8988T (cell line): ENCODE results near the gene RING1.
A peak's percentile ranks its signal among the peaks of the same experiment; 100 is the strongest.

Experiments
- DNase-seq: peaks from one replicate; pipeline ENCODE4 v3.0.0; 2011

The RING1 gene

DNA sequence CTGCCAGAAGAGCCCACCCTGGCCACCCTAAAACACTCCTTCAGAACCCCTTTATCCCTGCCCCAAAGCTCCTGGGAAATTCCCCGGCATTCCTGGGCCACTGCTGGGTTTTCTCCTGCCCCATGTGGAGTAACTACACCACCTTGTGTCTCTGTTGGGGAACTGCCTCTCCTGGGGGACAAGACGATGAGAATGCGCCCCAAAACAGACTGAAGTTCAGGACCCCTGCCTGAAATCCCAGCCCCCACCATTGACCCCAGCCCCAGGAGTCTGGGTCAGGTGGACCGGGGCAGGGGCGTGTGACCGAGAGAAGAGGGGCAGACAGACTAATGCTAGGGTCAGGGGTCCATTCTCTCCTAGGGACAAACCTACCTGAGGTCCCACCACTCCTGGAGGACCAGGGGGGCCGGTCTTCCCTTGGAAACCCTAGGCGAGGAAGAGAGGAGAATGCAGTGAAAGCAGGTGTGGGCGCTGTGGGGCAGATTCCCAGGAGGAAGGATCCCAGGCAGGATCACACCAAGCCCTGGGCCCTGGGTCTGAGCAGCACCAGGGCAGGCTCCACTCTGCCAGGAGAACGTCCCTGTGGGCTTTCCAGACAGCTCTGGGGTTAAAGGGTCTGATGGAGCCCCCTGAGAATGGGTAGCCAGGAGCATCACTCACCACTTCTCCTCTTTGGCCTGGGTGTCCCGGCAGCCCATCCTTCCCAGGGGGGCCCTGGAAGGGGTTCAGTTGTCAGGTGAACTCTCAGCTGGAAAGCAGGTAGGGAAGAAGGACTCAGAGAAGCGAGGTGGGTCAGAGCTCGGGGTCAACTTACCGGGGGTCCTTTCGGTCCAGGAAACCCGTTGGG lies 35.4 kb upstream of the RING1 start:
- DNase-seq, result peak; percentile 86

DNA sequence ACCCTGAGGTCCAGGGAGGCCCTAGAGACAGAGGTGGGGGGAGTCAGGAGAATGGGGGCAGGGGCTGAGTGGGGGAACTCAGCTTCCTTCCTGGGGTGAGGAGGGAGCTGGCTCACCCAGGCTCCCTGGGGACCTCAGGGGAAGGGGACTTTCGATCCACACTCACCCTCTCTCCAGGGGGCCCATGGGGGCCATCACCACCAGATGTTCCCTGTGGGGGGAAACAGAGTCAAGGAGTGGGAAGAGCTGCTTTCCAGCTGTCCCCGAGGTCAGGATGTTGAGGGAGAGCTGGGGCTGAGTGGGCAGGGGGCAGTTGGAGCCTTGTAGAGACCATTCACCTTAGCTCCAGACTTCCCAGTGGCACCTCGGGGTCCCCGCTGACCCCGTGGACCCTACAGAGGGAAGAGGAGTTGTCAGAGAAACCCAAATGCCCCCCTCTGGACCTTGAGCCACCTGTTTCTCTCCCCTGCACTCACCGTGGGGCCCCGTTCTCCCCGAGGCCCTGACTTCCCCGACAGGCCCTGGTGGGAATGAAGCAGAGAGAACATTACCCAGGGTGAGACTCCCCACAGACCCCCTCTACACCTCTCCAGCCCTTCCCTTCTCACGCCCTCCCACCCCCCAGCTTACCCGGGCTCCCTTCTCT lies 34.6 kb upstream of the RING1 start:
- no peak for DNase-seq

DNA sequence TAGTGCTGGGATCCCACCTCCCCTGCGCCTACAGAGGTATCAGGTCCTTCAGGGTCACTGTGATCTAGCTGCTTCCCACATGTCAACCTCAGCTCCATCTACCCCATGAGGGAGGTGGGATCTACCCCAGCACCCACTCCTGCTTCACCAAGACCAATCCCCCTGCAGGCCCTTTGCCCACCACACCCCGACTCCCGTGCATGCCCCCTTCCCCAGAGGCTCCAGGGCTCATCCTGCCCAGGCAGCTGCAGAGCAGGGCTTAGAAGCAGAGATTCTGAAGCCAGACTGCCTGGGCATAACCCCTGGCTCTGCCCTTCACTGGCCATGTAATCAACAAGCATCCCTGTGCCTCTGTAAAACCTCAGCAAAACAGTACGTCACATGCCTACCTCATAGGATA lies 33.5 kb upstream of the RING1 start:
- DNase-seq, result no peak

DNA sequence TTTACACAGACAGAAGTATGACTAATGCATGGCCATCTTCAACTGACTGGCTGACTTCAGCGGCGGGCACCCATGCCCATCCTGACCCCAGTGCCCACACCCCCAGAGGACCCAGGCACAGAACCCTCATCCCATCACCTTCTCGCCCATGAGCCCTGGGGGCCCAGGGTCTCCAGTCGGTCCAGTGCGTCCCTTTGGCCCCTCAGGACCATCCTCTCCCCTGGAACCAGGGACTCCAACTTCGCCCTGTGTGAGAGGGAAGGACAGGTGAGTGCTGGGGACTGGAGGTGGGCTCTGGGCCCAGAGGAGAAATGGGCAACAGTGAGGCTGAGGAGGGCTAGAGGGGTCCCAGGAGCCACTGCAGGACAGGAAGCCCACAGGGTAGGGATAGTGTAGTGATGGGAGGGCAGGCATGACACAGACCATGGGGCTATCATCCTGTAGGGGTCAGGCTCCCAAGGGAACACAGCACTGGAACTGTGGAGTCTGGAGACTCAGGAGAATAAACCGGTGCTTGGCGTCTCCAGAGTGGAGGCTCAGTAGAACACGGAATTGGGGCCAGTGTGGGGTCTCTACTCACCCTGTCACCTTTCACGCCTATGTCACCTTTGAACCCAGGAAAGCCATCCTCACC lies 32.7 kb upstream of the RING1 start:
- no peak for DNase-seq

DNA sequence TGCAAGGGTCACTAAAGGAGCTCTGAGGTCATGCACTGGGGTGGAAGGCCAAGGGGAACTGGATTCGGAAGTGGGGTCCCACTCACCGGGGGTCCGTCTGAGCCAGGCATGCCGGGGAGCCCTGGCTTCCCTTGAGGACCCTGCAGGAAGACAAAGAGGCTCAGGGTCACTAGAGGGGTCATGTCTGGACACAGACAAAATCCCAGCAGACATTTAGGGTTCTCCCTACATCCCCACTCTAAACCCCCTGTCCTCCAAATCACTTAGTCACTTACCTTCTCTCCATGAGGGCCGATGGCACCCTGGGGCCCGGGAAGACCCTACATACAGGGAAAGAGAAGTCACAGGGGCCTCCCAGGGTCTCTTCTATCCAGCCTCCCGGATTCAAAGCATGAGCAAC lies 31.4 kb upstream of the RING1 start:
- no peak for DNase-seq

DNA sequence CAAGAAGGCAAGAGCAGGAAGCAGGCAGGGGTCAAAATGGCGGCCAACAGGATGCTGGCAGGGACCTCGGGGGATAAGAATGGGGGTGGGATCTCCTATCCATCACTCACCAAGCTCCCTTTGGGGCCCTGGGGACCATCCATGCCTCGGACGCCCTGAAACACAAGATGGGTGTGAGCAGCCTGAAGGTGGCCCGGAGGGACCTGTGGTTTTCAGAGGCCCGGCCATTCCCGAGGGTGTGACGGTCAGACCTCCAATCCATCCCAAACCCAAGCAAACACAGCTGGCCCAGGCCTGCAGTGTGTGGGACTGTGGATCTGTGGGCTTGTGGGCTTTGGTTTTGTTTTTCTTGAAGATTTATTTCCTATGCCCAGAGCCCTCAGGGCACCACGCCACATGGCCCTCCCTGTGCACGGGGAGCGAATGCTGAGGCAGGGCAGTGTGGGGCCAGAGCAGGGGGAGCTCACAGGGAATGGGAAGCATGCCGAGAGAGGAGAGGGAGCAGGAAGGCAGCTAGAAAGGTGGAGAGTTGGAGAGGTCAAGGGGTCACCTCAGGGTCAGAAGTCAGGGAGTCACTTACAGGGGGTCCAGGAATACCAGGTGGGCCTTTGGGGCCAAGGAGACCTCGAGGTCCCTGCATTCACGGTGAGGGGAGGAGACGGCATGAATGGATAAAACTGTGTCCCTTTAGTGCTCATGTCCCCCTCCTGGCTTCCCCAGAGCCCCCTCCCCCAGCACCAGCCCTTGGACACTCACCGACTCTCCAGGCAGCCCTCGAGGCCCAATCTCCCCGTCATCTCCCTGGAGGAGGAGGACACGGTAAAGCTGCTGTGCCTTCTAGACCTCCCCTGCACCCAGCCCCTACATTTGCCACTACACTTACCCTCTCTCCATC lies 30.5 kb upstream of the RING1 start:
- no peak for DNase-seq

DNA sequence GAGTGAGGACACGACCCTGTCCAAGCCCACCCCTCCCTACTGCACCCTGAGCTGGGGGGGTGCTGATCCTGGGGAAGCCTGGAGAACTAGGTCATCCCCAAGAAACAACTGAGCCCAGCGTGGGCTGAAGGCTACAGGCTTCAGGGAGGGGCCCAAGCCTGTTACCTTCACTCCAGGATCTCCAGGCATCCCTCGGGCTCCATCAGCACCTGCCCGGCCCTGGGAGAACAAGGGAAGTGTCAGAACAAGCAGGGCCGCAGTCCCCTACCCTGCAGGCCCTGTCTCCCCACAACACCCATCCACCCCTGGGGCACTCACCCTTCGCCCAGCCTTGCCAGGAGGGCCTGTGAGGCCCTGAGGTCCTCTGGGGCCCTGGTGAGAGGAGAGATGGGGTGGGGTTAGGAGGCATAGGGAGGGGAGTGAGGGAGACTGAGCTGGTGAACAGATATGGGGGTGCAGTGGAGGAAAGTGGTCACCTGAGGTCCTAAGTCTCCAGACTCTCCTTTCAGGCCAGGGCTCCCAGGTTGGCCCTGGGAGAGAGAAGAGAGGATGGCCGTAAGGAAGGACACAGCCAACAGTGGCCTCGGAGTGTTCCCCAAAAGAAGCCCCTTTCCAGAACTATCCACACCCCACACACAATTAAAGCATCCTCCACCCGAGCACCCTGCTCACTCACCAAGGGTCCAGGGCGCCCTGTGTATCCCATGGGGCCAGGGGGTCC lies 29.4 kb upstream of the RING1 start:
- no peak for DNase-seq

DNA sequence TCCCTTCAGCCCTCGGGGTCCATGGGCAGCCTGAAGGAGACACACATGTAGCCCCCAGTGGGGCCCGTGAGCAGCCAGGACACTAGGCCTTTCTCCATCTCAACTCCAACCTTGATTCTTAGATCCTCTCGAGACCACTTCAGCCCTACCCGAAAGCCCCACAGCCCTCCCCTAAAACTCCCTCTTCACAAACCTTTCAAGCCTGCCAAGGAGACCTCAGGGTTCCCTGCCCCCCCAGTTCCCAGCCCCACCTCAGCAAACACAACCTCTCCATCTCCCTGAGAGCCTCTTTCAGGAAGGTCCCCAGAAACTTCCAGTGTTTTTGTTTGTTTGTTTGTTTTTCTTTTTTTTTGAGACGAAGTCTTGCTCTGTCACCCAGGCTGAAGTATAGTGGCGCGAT lies 27.2 kb upstream of the RING1 start:
- no peak for DNase-seq

DNA sequence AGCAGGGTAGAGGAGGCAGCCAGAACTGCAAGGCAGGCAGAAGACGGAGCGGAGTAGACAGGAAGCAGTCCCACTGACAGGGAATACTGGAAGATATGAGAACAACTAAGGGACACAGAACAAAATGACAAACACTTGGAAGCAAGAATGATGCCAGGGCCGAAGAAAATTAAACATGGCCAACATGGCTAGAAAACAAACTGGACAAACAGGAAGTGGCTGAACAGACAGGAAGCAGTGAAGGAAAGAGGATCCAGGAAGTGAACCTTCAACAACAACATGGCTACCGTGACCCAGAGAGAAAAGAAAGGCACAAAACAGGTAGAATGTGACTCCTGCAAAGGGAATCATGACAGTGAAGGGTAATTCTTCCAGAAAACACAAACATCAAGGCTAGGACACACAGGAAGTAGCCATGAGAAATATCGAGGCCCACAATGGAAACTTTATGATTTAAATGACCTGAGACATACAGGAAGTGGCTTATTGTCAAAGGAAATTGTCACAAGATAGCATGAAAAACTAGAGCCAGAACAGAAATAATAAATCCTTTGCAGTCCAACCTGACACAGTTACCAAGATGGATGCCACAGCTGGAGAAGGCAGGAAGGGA lies 25.1 kb upstream of the RING1 start:
- DNase-seq, result no peak

DNA sequence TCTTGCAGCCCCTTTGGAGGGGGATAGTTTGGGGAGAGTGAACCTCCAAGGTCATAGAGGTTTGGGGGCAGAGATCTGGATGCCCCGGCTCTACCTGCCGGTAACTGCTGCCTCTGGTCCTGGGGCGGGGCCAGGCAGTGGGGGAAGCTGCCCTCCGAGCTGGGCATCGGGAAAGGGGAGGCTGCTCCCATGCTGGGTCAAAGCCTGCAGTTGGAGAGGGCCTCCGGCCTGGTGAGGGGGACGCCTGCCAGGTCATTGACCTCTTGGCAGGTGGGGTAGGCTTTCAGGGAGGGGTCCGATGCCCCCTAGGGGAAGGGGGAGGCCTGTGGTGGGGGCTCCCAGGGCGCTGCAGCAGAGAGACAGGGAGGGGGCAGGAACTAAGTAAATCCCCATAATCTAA lies 23.1 kb upstream of the RING1 start:
- no peak for DNase-seq

DNA sequence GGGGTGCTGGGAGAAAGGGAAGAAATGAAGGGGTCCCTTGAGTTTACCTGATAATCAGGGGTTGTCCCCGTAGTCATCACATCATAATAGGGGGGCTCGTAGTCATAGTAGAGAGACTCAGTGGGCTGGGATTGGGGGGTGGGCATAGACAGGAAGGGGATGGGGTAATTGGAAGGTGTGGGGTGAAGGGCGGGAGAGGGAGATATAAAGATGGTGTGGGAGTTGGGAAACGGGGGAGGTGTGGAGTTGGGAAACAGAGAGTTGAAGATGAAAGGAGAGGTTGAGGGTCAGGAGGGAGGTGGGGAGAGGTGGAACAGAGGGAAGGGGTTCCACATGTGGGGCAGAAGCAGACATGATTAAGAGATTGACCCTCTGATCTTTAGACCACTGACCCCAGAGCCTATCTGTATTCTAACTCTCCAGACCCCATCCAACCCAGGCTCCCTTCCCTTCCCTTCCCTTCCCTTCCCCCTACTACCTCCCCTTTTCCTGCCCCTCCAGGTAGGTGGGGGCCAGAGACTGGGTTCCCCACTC lies 22.6 kb upstream of the RING1 start:
- no peak for DNase-seq

DNA sequence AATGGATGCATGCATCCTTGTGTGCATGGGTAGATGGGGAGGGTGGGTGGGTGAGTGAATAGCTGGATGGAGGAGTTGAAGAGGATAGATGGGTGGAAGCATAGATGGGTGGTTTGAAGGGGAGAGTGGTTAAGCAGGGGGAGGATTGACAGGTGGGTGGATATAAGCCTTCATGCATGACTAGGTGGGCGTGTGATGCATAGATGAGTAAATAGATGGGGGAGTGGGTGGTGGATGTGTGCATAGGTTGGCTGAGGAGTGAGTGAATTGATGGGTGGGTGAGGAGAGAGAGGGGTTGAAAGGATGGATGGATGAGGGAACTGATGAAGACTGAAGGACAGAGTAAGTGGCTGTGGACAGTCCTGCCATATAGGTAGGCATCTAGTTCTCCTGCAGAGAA lies 20.5 kb upstream of the RING1 start:
- DNase-seq, result no peak

DNA sequence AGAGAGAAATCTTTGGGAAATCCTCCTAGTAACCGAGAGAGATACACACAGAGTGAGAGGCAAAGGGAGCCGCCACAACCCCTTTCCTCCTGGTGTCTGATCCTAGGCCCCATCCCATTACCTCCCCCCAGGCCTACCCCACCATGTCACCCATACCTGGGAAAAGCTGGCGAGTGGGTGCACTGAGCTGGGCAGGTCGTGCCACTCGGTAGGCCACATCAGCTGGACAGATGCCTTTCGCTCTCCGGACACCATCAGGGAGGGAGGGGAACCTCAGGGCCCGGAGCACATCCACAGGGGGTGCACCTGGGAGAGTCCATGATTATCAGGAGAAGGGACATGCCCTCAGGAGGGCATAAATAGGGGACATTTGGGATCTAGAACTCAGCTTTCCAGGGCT lies 19.1 kb upstream of the RING1 start:
- no peak for DNase-seq

DNA sequence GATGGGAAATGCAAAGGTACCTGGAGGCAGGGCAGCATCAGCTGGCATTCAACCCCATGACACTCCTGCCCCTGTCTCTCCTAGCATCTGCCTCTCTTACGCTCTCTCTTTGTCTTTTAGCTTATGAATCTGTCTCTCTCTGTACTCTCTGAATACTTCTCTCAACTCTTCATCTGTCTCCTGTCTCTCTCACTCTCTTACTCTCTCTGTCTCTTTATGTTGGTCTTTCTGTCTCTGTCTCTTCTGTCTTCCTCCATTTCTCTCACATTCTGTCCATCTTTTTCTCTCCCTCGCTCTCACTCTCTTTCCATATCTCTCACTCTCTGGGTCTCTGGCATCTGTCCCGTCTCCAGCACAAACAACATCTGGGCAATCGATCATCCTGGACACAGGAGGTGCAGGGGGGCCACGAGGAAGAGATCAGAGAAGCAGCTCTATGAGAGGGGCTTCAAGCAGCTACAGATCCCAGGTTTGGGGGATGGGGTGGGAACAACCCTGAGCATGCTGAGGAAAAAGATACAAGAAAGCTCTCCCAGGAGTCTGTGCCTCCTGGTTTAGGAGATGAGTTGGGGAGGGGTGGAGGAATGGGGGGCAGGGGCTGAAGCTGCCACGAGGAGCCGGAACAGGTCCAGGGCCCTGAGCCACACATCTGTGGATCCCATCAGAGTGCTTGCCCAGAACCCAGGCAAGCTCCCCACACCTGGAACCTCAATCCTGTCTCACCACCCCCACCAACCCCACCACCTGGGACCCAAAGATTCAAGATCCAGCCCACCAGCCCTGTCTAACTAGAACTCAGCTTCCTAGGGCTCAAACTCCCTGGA lies 18.5 kb upstream of the RING1 start:
- no peak for DNase-seq

DNA sequence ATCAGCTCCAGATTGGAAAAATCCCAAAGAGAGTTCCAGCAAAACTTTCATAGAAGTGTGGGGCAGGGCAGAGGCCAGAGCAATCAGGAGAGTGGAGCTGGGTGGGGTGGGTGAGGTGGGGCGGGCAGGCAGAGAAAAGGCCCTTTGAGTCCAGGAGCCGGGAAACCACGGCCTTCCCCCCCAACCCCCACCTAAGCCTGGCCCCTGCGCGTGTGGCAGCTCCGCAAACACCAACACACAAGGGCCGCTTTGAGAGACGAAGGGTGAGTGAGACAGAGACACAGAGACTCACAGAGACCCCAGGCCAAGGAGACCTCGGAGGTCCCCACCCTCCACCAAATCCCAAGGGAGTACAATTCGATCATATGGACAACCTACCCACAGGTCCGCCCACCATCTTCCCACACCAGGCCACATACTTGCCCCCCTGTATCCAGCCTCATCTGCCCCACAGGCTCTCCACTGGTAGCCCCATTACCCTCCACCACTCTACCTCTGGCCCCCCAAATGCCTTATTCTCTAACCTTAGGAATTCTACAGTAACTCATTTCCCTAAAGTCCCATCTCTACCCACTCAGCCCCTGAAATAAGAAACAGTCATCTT lies 17.7 kb upstream of the RING1 start:
- no peak for DNase-seq

DNA sequence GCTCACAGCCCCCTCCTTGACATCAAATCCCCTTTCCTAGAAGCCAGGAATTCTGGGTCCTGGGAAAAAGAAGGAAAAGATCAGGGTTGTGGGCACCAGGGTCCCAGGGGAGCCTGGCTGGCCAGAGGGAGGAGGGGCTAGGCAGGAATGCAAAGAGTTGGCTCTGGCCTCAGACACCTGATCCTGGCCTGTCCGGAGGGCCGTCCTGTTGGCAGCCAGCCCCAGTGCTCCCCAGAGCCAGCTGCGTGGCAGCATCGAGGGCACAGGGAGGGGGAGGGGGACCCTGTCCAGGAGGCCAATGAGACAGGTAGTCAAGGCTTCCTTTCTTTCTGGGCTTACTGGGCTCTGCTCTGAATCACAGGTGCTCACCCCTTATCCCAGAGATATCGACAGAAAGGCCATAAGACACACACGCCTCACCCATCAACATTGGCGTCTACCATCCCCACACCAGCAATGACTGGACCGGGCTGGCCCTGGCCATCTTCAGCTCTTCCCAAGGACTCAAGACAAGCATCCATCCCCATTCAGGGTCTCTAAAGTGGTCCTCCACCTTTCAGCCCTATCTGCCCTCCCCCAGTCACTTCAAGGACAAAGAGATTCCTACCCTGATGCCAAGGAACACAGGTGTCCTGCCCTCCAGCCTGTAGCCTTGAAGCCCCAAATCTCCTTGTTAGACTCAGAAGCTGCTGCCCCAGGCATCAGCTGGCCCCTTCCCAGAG lies 16.8 kb upstream of the RING1 start:
- no peak for DNase-seq

DNA sequence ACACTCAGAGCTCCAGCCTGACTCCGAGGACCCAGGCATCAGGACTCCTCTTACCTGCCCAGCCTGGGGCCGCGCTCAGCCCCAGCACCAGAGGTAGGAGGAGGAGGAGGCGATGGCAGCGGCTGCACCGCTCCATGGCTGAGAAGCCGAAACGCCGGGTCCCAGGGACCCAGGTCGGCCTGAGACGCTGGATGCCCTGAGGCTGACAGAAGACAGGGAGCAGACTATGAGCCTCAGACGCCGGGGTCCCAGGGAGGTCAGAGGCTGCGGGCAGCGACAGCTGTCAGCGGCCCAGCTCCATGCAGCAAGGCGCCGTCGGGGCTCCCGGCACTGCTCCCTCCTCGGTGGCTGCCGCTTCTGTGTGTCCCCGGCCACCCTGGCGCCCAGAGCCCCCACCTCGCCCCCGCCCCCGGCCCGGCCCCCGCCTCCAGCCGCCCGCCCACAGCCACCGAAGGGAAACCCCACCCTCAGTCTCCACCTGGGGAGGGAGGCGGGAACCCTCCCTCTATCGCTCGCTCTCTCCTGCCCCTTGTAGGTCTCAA lies 16.1 kb upstream of the RING1 start, which contains the start of gene COL11A2:
TSS of gene COL11A2 (minus strand) at position 363 of the 542 bp plus-strand sequence. CDS start at position 136, 227 bp downstream.
- no peak for DNase-seq

DNA sequence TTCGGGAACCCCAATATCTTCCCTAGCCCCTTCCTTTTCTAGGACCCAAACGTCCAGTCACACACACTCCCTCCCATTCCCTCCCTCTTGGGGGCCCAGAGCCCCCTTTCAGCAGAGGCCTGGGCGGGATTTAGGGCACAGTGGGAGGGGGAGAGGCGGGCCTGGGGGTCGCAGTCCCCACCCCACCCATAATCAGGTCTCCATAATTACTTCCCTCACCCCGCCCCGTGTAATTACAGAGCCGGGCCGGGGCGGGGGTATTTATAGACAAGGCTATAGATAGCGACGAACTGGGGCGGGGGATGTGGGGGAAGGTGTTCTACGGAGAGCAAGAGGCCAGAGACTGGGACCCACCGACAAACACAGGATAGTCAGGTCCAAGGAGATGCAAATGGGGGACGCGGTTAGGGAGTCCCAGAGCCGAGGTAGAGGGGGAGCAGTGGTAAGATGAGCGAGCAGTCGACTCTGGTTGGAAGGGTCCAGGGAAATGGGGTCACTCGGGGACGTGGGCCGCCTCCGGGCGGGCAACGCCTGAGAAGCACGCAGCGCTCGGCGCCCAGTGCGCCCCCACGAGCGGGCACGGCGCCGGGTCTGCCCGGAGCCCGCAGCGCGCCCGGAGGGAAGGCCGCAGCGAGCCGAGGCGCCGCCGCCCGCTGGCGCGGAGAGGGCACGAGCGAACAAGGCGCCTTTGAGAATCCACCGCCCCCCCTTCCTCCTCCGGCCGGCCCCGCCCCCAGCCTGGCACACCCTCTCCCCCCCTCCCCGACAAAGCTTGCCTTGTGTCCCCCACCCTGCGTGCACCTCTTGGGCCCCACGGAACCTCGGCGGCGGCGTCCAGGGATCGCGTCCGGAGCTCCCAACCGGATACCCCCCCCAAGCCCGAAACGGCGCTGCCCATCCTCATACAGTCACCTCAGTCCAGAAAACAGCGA lies 15.4 kb upstream of the RING1 start:
- no peak for DNase-seq
